NCI-H2029 (cell line): ENCODE data around the gene PITPNB.

ENCODE experiments used
- DNase-seq: peaks from one replicate; lab custom pipeline; 2025; lab: John Stamatoyannopoulos, UW

Gene PITPNB

GRCh38 chr22:27880778-27881394 lies 38.2 kb downstream of the PITPNB start:
- no peak for DNase-seq

GRCh38 chr22:27879923-27880322 lies 39.1 kb downstream of the PITPNB start:
- no peak for DNase-seq

GRCh38 chr22:27878541-27878940 lies 40.5 kb downstream of the PITPNB start:
- DNase-seq = no peak

- DNase-seq = no peak
Measured at GRCh38 chr22:27877501-27877900, 41.6 kb downstream of the PITPNB start.

- DNase-seq = no peak
Measured at GRCh38 chr22:27876684-27877083, 42.4 kb downstream of the PITPNB start.

GRCh38 chr22:27875951-27876350 lies 43.1 kb downstream of the PITPNB start:
- no peak for DNase-seq

GRCh38 chr22:27874764-27875163 lies 44.3 kb downstream of the PITPNB start:
- no peak for DNase-seq

- DNase-seq = no peak
Measured at GRCh38 chr22:27874185-27874584, 44.9 kb downstream of the PITPNB start.

- no peak for DNase-seq
Measured at GRCh38 chr22:27873472-27873871, 45.6 kb downstream of the PITPNB start.

GRCh38 chr22:27872488-27872887 lies 46.6 kb downstream of the PITPNB start:
- DNase-seq = no peak

- no peak for DNase-seq
Measured at GRCh38 chr22:27871306-27872014, 47.6 kb downstream of the PITPNB start.

- DNase-seq = no peak
Measured at GRCh38 chr22:27870234-27871191, 48.5 kb downstream of the PITPNB start.

- no peak for DNase-seq
Measured at GRCh38 chr22:27868732-27869282, 50.2 kb downstream of the PITPNB start.

- DNase-seq = no peak
Measured at GRCh38 chr22:27867953-27868731, 50.9 kb downstream of the PITPNB start.

GRCh38 chr22:27867085-27867952 lies 51.7 kb downstream of the PITPNB start:
- no peak for DNase-seq

GRCh38 chr22:27866135-27867084 lies 52.6 kb downstream of the PITPNB start:
- no peak for DNase-seq

- DNase-seq = no peak
Measured at GRCh38 chr22:27865496-27865895, 53.6 kb downstream of the PITPNB start.

- DNase-seq = no peak
Measured at GRCh38 chr22:27863556-27863955, 55.5 kb downstream of the PITPNB start.

GRCh38 chr22:27863001-27863400 lies 56.1 kb downstream of the PITPNB start:
- DNase-seq = no peak
